OCI-LY7 (cell line): Measurements from ENCODE around the gene FAM181B.

Experiments
- EZH2phosphoT487 ChIP-seq: fragments of 200-600 bp; sonication (generic); IDR thresholded peaks from 2 replicates; pipeline ENCODE4 v1.6.1; 2018; ENCODE audit warnings: low read depth, borderline replicate concordance, mild to moderate bottlenecking, mixed run types, antibody characterized with exemption, low read length, moderate library complexity, mixed read lengths
- TF ChIP-seq, protein P1 (sequence below): fragments of 200-600 bp; sonication (generic); conservative IDR thresholded peaks from 2 replicates; pipeline ENCODE4 v1.5.1; 2014; ENCODE audit warnings: mild to moderate bottlenecking, antibody characterized with exemption, low read length, moderate library complexity, mixed read lengths

DNA sequence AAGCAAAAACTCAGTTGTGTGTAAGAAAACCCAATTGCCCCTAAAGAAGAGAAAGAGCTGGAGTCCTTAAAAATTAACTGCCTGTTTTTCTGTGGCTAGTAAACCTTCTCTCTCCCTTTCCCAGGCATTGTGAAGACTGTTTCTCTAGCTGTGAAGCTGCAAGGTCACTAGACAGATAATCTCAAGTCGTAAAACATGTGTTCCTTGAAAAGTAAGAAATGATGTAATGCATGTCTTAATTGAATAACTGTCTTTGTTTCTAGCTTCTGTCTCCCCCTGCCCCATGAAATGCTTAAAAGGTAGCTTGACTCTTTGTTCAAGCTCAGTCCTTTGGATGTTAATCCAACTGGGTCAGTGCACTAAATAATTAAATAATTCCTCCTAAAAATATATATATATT is 29.5 kb upstream of the FAM181B start:
- TF ChIP-seq, protein P1, sequence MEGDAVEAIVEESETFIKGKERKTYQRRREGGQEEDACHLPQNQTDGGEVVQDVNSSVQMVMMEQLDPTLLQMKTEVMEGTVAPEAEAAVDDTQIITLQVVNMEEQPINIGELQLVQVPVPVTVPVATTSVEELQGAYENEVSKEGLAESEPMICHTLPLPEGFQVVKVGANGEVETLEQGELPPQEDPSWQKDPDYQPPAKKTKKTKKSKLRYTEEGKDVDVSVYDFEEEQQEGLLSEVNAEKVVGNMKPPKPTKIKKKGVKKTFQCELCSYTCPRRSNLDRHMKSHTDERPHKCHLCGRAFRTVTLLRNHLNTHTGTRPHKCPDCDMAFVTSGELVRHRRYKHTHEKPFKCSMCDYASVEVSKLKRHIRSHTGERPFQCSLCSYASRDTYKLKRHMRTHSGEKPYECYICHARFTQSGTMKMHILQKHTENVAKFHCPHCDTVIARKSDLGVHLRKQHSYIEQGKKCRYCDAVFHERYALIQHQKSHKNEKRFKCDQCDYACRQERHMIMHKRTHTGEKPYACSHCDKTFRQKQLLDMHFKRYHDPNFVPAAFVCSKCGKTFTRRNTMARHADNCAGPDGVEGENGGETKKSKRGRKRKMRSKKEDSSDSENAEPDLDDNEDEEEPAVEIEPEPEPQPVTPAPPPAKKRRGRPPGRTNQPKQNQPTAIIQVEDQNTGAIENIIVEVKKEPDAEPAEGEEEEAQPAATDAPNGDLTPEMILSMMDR = no peak
- TF ChIP-seq EZH2phosphoT487 = no peak
